ENCODE data around the gene RGMA.
A peak's percentile ranks its signal among the peaks of the same experiment; 100 is the strongest.
"Not testable (repeated sequence)": the region's sequence is repeated elsewhere in the genome, so short reads cannot be mapped to it uniquely, and the experiment has no call there.

The RGMA gene

GRCh38 chr15:93034512-93034911 is 54.5 kb downstream of the RGMA start:
- DNase-seq (ENCODE audit: low spot score): no peak

GRCh38 chr15:93033434-93034045 is 55.5 kb downstream of the RGMA start:
- no peak for DNase-seq (ENCODE audit: low spot score)

- not testable (repeated sequence) for DNase-seq (ENCODE audit: low spot score)
Observed at GRCh38 chr15:93032515-93033206, 56.4 kb downstream of the RGMA start.

GRCh38 chr15:93031557-93032384 is 57.2 kb downstream of the RGMA start:
- not testable (repeated sequence) for DNase-seq (ENCODE audit: low spot score)

GRCh38 chr15:93031103-93031464 is 57.9 kb downstream of the RGMA start:
- DNase-seq (ENCODE audit: low spot score): no peak

- DNase-seq (ENCODE audit: low spot score): peak; percentile 61
Observed at GRCh38 chr15:93030430-93031102, 58.4 kb downstream of the RGMA start.

- DNase-seq (ENCODE audit: low spot score): peak; percentile 34
Observed at GRCh38 chr15:93029836-93030429, 59.1 kb downstream of the RGMA start.

- DNase-seq (ENCODE audit: low spot score): peak; percentile 3
Observed at GRCh38 chr15:93029214-93029835, 59.7 kb downstream of the RGMA start.

GRCh38 chr15:93028632-93029213 is 60.3 kb downstream of the RGMA start:
- peak; percentile 44 for DNase-seq (ENCODE audit: low spot score)

- no peak for DNase-seq (ENCODE audit: low spot score)
Observed at GRCh38 chr15:93028111-93028631, 60.8 kb downstream of the RGMA start.

- DNase-seq (ENCODE audit: low spot score): no peak
Observed at GRCh38 chr15:93027413-93027812, 61.6 kb downstream of the RGMA start.

GRCh38 chr15:93026380-93026817 is 62.6 kb downstream of the RGMA start:
- DNase-seq (ENCODE audit: low spot score): no peak

- DNase-seq (ENCODE audit: low spot score): no peak
Observed at GRCh38 chr15:93025625-93025982, 63.4 kb downstream of the RGMA start.

GRCh38 chr15:93024716-93025624 is 64.0 kb downstream of the RGMA start:
- DNase-seq (ENCODE audit: low spot score): no peak

- DNase-seq (ENCODE audit: low spot score): no peak
Observed at GRCh38 chr15:93024293-93024692, 64.7 kb downstream of the RGMA start.

- DNase-seq (ENCODE audit: low spot score): no peak
Observed at GRCh38 chr15:93020976-93021772, 67.8 kb downstream of the RGMA start.

GRCh38 chr15:93019971-93020370 is 69.0 kb downstream of the RGMA start:
- no peak for DNase-seq (ENCODE audit: low spot score)

- no peak for DNase-seq (ENCODE audit: low spot score)
Observed at GRCh38 chr15:93019090-93019489, 69.9 kb downstream of the RGMA start.

- no peak for DNase-seq (ENCODE audit: low spot score)
Observed at GRCh38 chr15:93018574-93018973, 70.4 kb downstream of the RGMA start.
